ENCODE results near the gene ACBD4. TPM values are rescaled to one million over a fixed set of nuclear protein-coding genes. Genes with fewer than 3 reads are reported as not detected.

ACBD4 gene
- total RNA-seq, 1 donor from 2014 or later: 0.72 TPM

DNA sequence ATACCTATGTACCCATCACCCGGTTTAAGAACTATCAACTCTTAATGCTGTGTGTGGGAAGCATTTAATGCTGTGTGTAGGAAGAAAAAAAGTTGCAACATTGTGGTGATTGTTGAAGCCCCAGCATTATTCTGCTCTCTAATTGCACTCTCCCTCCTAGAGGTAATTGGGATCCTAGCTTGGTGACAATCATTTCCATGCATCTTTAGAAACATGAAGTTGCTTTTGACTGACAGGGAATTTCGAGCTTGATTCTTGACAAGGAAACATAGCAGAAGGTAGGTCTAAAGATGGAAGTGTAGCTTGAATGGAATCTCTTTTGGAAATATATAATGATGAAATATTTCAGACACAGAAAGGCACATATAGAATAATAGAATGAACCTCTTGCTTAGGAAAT is 53.5 kb downstream of the ACBD4 start:
- no peak for DNase-seq (ENCODE audit: low spot score)

- DNase-seq (ENCODE audit: low spot score): no peak
Observed at GRCh38 chr17:45190503-45191255, 55.2 kb downstream of the ACBD4 start.

Other genes starting within 250 kb of the ACBD4 start
- 57.8 TPM for gene EFTUD2, start 236.2 kb upstream of the ACBD4 start, total RNA-seq (ENCODE audit: insufficient read depth, low replicate concordance)
- gene GFAP, start 220.2 kb upstream of the ACBD4 start, total RNA-seq (ENCODE audit: insufficient read depth, low replicate concordance): 6.7 TPM
- 1.4 TPM for gene KIF18B, start 187.9 kb upstream of the ACBD4 start, total RNA-seq (ENCODE audit: insufficient read depth, low replicate concordance)
- not detected for gene C1QL1, start 167.4 kb upstream of the ACBD4 start, total RNA-seq (ENCODE audit: insufficient read depth, low replicate concordance)
- 14.9 TPM for gene DCAKD, start 84.1 kb upstream of the ACBD4 start, total RNA-seq (ENCODE audit: insufficient read depth, low replicate concordance)
- gene NMT1, start 74.4 kb upstream of the ACBD4 start, total RNA-seq (ENCODE audit: insufficient read depth, low replicate concordance): 55.1 TPM
- gene PLCD3, start 3.2 kb upstream of the ACBD4 start, total RNA-seq (ENCODE audit: insufficient read depth, low replicate concordance): 12.0 TPM
- gene HEXIM1, start 12.8 kb downstream of the ACBD4 start, total RNA-seq (ENCODE audit: insufficient read depth, low replicate concordance): 14.4 TPM
- 1.9 TPM for gene HEXIM2, start 26.2 kb downstream of the ACBD4 start, total RNA-seq (ENCODE audit: insufficient read depth, low replicate concordance)
- 3.1 TPM for gene FMNL1, start 86.2 kb downstream of the ACBD4 start, total RNA-seq (ENCODE audit: insufficient read depth, low replicate concordance)
- gene SPATA32, start 126.4 kb downstream of the ACBD4 start, total RNA-seq (ENCODE audit: insufficient read depth, low replicate concordance): not detected
- 0.96 TPM for gene MAP3K14, start 181.3 kb downstream of the ACBD4 start, total RNA-seq (ENCODE audit: insufficient read depth, low replicate concordance)